ENCODE measurements around the gene PLCB1.

DNA sequence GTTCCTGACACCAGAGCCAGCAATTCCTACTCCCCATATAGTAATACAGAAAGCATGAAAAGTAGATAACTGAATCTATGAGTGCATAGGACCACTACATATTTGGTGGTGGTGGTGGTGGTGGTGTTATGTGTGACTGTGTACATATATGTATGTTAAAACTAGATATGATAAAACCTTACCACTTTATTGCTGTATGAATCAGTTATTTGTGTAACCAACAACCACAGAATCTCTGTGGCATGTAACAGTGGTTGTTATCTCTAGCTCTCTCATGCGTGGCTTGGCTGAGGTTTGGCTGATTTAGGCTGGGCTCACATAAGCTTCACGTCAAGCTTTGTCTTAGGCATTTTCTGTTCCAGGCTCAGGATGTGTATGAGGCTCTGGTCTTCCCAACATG, 55.7 kb downstream of the PLCB1 start:
- TF ChIP-seq CTCF (IDR thresholded peaks at IDR 0.05; ENCODE audit: insufficient read depth, low read depth, low read length) (no peak), EZH2 (IDR thresholded peaks at IDR 0.05; ENCODE audit: insufficient read depth, low read length) (no peak)

Data from astrocyte (in vitro differentiated cells and primary cell).